DMS 273 (cell line): ENCODE results near the gene HAPLN2.
"Not testable (repeated sequence)": the region's sequence is repeated elsewhere in the genome, so short reads cannot be mapped to it uniquely, and the experiment has no call there.

Experiments used
- DNase-seq: peaks from one replicate; lab custom pipeline; 2025; ENCODE audit not compliant: unreplicated experiment; lab: John Stamatoyannopoulos, UW

The HAPLN2 gene

DNA sequence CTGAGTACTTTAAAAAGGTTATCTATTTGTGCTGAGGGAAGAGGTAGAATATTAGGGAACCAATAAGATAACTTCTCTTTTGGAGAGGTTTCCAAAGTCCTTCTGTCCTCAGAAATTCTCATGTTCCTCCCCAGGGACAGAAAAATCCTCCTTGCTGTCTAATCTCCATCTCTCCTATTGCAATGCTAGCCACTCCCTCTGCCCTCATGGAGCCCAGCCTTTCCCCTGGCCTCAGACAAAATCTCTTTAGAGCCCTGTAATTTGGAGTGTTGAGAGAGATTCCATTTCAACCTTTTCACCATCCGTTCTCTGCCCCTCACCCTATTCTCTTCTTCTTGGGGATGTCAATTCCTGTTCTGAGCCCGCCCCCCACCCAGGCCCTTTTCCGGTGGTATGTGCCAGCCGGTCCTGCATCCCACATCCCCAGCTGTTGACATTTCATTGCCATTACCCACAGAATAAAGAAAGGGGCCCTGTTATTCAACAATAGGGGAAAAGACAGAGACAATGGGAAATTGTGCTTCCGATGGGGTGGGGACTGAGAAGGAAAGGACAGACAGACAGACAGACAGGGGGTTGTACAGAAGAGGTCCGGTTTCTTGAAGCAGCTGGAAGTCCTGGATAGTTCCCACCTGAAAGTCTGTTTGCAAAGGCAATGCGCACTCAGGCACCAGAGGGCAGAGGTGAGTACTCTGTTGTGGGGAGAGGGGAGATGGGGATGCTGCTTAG is at the start of gene HAPLN2:
HAPLN2 (plus strand) TSS at position 563 of the 729 bp plus-strand sequence. CDS start 4,076 bp downstream, outside the sequence.
- peak; percentile 81 for DNase-seq

GRCh38 chr1:156571261-156571852 is 47.9 kb upstream of the HAPLN2 start:
- DNase-seq = peak; percentile 36

DNA sequence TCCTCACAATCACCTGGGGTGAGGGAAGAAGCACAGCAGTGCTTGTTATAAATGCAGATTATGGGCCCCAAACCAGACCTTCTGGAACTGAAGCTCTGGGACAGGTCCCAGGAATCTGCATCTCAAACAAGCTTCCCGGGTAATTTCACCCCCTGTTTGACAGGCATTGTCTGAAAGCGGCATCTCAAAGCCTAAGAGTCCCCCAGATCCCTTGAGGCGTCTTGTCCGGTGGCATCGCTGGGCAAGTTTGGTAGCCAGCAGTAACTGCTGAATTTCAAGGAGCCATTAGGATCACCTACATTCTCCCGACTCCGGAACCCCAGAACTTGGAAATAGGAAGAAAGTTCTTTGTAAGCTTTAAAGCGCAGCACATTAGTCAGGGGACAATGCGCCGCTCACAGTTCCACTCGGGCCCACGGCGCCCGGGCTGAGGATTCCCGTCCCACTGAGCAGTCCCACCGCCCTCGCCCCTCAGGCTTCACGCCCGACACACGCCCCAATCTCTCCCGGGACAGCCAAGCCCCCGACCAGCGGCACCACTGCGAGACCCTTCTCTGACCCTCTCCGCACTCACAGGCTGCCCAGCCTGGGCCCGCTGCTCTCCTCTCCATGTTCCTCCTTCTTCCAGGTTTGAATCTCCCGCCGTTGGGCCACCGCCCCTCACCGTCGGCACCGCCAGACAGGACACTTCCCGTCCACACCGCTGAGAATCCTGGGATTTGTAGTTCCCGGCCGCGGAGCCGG is 47.1 kb upstream of the HAPLN2 start, which contains the start of gene IQGAP3:
IQGAP3 (minus strand) TSS at position 647 of the 744 bp plus-strand sequence; CDS start at position 611, 36 bp downstream.
- peak; percentile 95 for DNase-seq

- no peak for DNase-seq
Measured at GRCh38 chr1:156572663-156573018, 46.6 kb upstream of the HAPLN2 start.

- no peak for DNase-seq
Measured at GRCh38 chr1:156574039-156574633, 45.1 kb upstream of the HAPLN2 start.

DNA sequence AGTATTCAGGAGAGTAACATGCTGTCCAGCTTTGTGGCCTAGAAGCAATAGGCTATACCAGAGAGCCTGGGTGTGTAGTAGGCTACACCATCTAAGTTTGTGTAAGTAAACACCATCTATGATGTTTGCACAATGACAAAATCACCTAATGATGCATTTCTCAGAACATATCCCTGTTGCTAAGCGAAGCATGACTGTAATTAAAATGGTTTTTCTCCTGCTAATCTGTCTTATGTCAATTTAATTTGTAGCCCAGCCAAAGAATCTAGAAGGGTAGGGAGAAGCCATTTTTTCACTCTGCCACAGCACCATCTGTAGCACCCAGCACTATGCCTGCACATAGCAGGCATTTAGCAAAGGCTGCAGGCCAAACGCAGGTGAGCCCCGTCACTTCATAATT is 41.7 kb upstream of the HAPLN2 start:
- no peak for DNase-seq

- DNase-seq = no peak
Measured at GRCh38 chr1:156578055-156578454, 41.2 kb upstream of the HAPLN2 start.

GRCh38 chr1:156579472-156579871 is 39.7 kb upstream of the HAPLN2 start, which contains the start of gene TTC24:
Gene TTC24 (plus strand): TSS chr1:156579723. CDS start chr1:156581365, 1,642 bp downstream.
- peak; percentile 46 for DNase-seq

GRCh38 chr1:156581661-156582387 is 37.4 kb upstream of the HAPLN2 start:
- no peak for DNase-seq

GRCh38 chr1:156582388-156583017 is 36.7 kb upstream of the HAPLN2 start:
- no peak for DNase-seq

- peak; percentile 92 for DNase-seq
Measured at GRCh38 chr1:156583821-156584622, 35.2 kb upstream of the HAPLN2 start.

DNA sequence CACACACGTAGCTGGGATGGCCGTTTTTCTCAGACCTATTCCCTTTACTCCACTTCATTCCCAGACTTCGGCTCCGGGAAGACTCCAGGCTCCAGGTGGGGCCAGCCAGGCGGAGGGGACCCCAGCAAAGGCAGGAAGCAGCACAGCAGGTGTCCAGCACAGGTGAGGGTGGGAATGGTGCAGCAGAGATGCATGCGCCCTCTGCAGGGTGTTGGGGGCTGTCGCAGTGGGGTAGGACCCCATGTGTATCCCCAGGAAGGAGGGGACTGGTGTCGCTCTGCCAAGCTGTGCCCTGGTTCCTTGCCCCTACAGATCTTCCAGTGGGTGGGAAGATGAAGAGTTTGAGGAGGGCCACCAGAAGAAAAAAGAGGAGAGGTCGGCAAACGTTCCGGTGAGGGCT is 34.4 kb upstream of the HAPLN2 start:
- peak; percentile 42 for DNase-seq

GRCh38 chr1:156586323-156586722 is 32.9 kb upstream of the HAPLN2 start:
- no peak for DNase-seq

DNA sequence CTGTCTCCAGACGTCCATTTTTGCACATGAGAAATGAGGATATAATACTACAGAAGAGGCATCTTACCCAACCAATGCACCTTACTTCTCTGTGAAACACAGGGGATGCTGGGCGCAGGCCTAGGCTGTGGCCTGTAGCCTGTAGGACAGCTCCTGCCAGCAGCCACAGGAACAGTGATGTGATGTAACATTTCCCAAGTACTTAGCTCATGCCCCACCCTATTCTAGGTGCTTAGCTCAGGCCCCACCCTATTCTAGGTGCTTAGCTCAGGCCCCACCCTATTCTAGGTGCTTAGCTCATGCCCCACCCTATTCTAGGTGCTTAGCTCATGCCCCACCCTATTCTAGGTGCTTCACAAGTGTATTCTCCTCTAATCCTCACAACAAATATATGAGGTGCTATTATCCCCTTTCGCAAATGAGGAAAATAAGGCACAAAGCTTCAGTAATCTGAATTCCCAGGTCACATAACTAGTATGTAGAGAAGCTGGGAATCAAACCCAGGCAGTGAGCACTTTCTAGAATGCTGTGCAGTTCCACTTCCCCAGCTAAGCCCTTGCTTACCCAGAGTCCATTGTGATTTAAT is 32.2 kb upstream of the HAPLN2 start:
- no peak for DNase-seq

- not testable (repeated sequence) for DNase-seq
Measured at GRCh38 chr1:156587927-156588326, 31.3 kb upstream of the HAPLN2 start.

DNA sequence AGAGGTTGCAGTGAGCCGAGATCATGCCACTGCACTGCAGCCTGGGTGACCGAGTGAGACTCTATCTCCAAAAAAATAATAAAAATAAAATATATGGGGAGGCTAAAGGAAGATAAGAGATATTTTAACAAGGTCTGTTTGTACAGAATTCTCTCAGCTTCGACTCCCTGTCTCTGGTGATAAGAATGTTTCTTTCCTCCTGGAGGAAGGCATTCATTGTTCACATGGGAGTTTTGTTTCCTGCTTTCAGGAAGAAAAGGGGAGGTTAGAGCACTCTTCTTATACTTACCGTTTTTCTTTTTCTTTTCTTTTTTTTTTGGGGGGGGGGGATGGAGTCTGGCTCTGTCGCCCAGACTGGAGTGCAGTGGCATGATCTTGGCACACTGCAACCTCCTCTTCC is 29.7 kb upstream of the HAPLN2 start:
- no peak for DNase-seq

- no peak for DNase-seq
Measured at GRCh38 chr1:156590326-156591180, 28.7 kb upstream of the HAPLN2 start.

GRCh38 chr1:156591181-156591431 is 28.1 kb upstream of the HAPLN2 start:
- no peak for DNase-seq
